ENCODE results near the gene KRT16.

- TF ChIP-seq GATA3 (IDR thresholded peaks at IDR 0.05; ENCODE audit: low read depth, low read length) (no peak), GATA2 (IDR thresholded peaks at IDR 0.05; ENCODE audit: low read depth, low read length) (no peak)
Observed at GRCh38 chr17:41654678-41655607, 42.4 kb upstream of the KRT16 start.

All from SH-SY5Y (cell line).